BJ (cell line): ENCODE measurements around the gene PIGS. TPM values are rescaled to one million over a fixed set of nuclear protein-coding genes. Genes with fewer than 3 reads are reported as not detected.

Experiments used
- CTCF ChIA-PET: fragments of 350-600 bp; formaldehyde crosslinking; extraction: SDS; loops from one replicate; lab custom pipeline; 2021; ENCODE audit warnings: antibody characterized with exemption, inconsistent platforms; lab: Yijun Ruan, JAX
- POLR2A ChIA-PET: fragments of 300-600 bp; sonication (Branson Sonifier 250); formaldehyde crosslinking; extraction: SDS; loops from one replicate; lab custom pipeline; 2021; ENCODE audit warnings: antibody characterized with exemption; lab: Charles Lee
- DNase-seq: peaks from one replicate; pipeline ENCODE4 v3.0.0-alpha.2; 2011; ENCODE audit warnings: low read depth
- H3K27me3 ChIP-seq: 2 replicates; pipeline ENCODE4 v1.6.0; 2011; ENCODE audit warnings: low read length; ENCODE audit not compliant: control insufficient read depth, insufficient read depth
- H3K36me3 ChIP-seq: 2 replicates; pipeline ENCODE4 v1.5.1; 2011; ENCODE audit warnings: low read length; ENCODE audit not compliant: control insufficient read depth, insufficient read depth
- H3K4me3 ChIP-seq: 2 replicates; pipeline ENCODE4 v1.5.1; 2011; ENCODE audit warnings: low read depth, mild to moderate bottlenecking, control low read depth, low read length
- polyA minus RNA-seq: library from RNA; depleted of rRNA, polyadenylated mRNA; stranded (reverse); fragments of >200 nt; gene quantifications from 2 replicates; pipeline ENCODE4 v1.2.3, GENCODE V29; 2011; rRNA and poly(A)+ RNA removed
- polyA plus RNA-seq: library from polyadenylated mRNA; depleted of rRNA; stranded (reverse); fragments of >200 nt; gene quantifications from 2 replicates; pipeline ENCODE4 v1.2.3, GENCODE V29; 2011; rRNA removed
- TF ChIP-seq, protein P1 (sequence below): IDR thresholded peaks from 2 replicates; pipeline ENCODE4 v1.5.1; 2011; ENCODE audit warnings: low read depth, mild to moderate bottlenecking, control low read depth, inconsistent platforms, low read length, moderate library complexity; ENCODE audit not compliant: insufficient read depth

Gene PIGS
- polyA plus RNA-seq = 33.4 and 99.5 TPM in 2 replicates
- 25.4 and 32.1 TPM in 2 replicates for polyA minus RNA-seq

- CTCF ChIA-PET = interaction anchor here (0.6 to 2.3 kb wide), 8 partner anchors 23 to 76 kb away, joined by 3 to 10 read pairs (median 4); no protein-coding TSS in a partner anchor
Measured at GRCh38 chr17:28571361-28572122, at the start of gene PIGS. Gene PIGS (minus strand): TSS chr17:28571524. CDS start chr17:28571496, 28 bp downstream.

GRCh38 chr17:28620010-28620409, 48.7 kb upstream of the PIGS start:
- ChIA-PET POLR2A (no interaction called here), CTCF (interaction anchor here (0.9 to 2.4 kb wide), 4 partner anchors 10 to 79 kb away, joined by 3 to 14 read pairs (median 3); no protein-coding TSS in a partner anchor)
- DNase-seq = no peak

More at GRCh38 chr17:28571361-28572122, at the start of gene PIGS:
- peak; percentile 62 for DNase-seq
- peak within 1 kb of the TSS; percentile 90 for H3K4me3 ChIP-seq
- POLR2A ChIA-PET = no interaction called here
- H3K27me3 ChIP-seq = no peaks in the 10 kb centered on the region
- TF ChIP-seq, protein P1, sequence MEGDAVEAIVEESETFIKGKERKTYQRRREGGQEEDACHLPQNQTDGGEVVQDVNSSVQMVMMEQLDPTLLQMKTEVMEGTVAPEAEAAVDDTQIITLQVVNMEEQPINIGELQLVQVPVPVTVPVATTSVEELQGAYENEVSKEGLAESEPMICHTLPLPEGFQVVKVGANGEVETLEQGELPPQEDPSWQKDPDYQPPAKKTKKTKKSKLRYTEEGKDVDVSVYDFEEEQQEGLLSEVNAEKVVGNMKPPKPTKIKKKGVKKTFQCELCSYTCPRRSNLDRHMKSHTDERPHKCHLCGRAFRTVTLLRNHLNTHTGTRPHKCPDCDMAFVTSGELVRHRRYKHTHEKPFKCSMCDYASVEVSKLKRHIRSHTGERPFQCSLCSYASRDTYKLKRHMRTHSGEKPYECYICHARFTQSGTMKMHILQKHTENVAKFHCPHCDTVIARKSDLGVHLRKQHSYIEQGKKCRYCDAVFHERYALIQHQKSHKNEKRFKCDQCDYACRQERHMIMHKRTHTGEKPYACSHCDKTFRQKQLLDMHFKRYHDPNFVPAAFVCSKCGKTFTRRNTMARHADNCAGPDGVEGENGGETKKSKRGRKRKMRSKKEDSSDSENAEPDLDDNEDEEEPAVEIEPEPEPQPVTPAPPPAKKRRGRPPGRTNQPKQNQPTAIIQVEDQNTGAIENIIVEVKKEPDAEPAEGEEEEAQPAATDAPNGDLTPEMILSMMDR = no peak
- peaks cover 4% of the 10 kb centered on the region for H3K36me3 ChIP-seq

DNA sequence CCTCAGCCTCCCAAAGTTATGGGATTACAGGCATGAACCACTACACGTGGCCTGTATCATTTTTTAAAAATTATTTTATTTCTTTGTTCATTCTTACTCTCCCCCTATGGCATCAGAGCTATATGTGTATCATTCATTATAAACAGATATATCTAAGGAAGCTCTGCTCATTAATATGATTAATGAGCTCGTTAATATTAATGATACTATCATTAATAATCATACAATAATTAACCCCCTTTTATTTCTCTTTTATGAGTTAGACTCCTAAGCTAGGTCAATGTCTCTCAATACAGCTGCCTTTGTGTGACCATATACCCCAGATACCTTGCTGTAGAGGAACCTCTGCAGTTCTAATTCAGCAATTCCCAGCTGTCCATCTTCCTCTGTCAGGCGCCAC, 47.1 kb upstream of the PIGS start:
- ChIA-PET POLR2A (interaction anchor here (0.6 kb wide), 1 partner anchor 344 kb away, joined by 19 read pairs; no protein-coding TSS in a partner anchor), CTCF (interaction anchor here (1.3 to 2.4 kb wide), 2 partner anchors 9 to 26 kb away, joined by 4 to 14 read pairs; no protein-coding TSS in a partner anchor)
- H3K36me3 ChIP-seq = peaks cover 18% of the 10 kb centered on the region
- no peak for DNase-seq
- H3K27me3 ChIP-seq = no peaks in the 10 kb centered on the region
- H3K4me3 ChIP-seq = no peak overlapping the region
- TF ChIP-seq, protein P1 = no peak

More at GRCh38 chr17:28620010-28620409, 48.7 kb upstream of the PIGS start:
- TF ChIP-seq, protein P1 = no peak
- Histone ChIP-seq H3K4me3 (no peak overlapping the region), H3K36me3 (peaks cover 21% of the 10 kb centered on the region), H3K27me3 (no peaks in the 10 kb centered on the region)

GRCh38 chr17:28616281-28616680, 45.0 kb upstream of the PIGS start:
- Histone ChIP-seq H3K36me3 (peaks cover 18% of the 10 kb centered on the region), H3K4me3 (no peak overlapping the region), H3K27me3 (no peaks in the 10 kb centered on the region)
- ChIA-PET CTCF (interaction anchor here (1.0 to 1.3 kb wide), 2 partner anchors 31 to 65 kb away, joined by 3 to 4 read pairs; no protein-coding TSS in a partner anchor), POLR2A (no interaction called here)
- DNase-seq = no peak
- TF ChIP-seq, protein P1 = no peak
